Mucosa of descending colon (tissue), 3 donors: ENCODE measurements around the gene RELN. TPM values are rescaled to one million over a fixed set of nuclear protein-coding genes. Genes with fewer than 3 reads are reported as not detected.

Experiments used
- ATAC-seq: fragments of 200-7000 bp; cut with Tn5 transposase; one replicate; pipeline ENCODE4 v1.9.1; 2020; ENCODE audit warnings: mild to moderate bottlenecking, moderate library complexity
- DNase-seq, 3 donors: peaks; one replicate each; pipeline ENCODE4 v3.0.0-alpha.2; 2020
- H3K36me3 ChIP-seq: fragments of 200-600 bp; one replicate; pipeline ENCODE4 v1.8.0; 2021; ENCODE audit warnings: low read depth, mild to moderate bottlenecking
- H3K4me1 ChIP-seq: fragments of 200-600 bp; one replicate; pipeline ENCODE4 v1.8.0; 2021; ENCODE audit warnings: low read depth, mild to moderate bottlenecking
- H3K4me3 ChIP-seq: fragments of 200-600 bp; one replicate; pipeline ENCODE4 v1.8.0; 2021; ENCODE audit warnings: mild to moderate bottlenecking
- H3K9me3 ChIP-seq: fragments of 200-600 bp; one replicate; pipeline ENCODE4 v1.8.0; 2021; ENCODE audit warnings: mild to moderate bottlenecking
- CTCF ChIP-seq: fragments of 200-600 bp; IDR thresholded peaks from one replicate; pipeline ENCODE4 v1.8.0; 2022; ENCODE audit warnings: antibody characterized with exemption, mild to moderate bottlenecking
- intact Hi-C, 2 donors: fragments of 100-400 bp; cut with DNase I in 1 of 2; cut with micrococcal nuclease in 1 of 2; formaldehyde crosslinking; loops; one replicate each; pipeline versions ENCODE4 v1.11.0 to v1.11.1; 2022; cut with DNase I, micrococcal nuclease
- total RNA-seq, 3 donors: library from RNA; stranded (reverse); fragmentation: NEBNext Ultra II Directional in 2 of 3; extraction: Animal tissue kit (Norgen Biotek cat#: 25700) in 2 of 3; gene quantifications; one replicate each; pipeline versions ENCODE4 v1.2.1 to v1.2.4, GENCODE V29; 2021 to 2023
- donor health status: DM: no; HTN: no; CAD: no; lungs with moderate emphysema.
- donor health status: DM: no; HTN: no; CAD: no.
- donor health status: DM: no; HTN: yes; CAD: no.

Gene RELN
- total RNA-seq, 3 donors from 2014 or later: 1.1 to 4.4 (median 2.4) TPM

- no peak overlapping the region for H3K4me3 ChIP-seq
- no peak for TF ChIP-seq CTCF
- no peaks in the 10 kb centered on the region for H3K9me3 ChIP-seq
- ATAC-seq: no peak
- H3K4me1 ChIP-seq: no peaks in the 10 kb centered on the region
- intact Hi-C loops: no loop called here
- H3K36me3 ChIP-seq: no peaks in the 10 kb centered on the region
- no peak for DNase-seq
Observed at GRCh38 chr7:104012835-104013234, 23.4 kb upstream of the RELN start.

DNA sequence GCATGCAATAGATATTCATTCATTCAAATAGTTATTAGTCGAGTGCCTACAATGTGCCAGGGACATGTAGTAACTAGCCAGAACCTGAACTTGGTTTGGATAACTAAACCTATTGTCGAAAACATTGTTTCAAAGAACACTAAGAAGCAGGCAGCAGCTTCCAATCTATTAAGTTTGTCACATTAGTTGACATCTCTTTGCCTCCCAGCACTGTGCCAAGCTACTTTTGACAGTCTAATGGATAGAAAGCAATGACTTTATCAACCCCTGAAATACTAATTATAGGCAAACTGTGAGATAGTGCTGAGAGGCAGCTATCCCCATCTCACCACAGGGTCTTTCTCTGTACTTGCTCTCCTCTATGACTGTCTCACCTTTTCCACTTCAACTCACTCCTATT lies 22.4 kb upstream of the RELN start:
- TF ChIP-seq CTCF: no peak
- no peaks in the 10 kb centered on the region for H3K4me1 ChIP-seq
- H3K4me3 ChIP-seq: no peak overlapping the region
- H3K36me3 ChIP-seq: no peaks in the 10 kb centered on the region
- H3K9me3 ChIP-seq: no peaks in the 10 kb centered on the region
- no peak for ATAC-seq
- intact Hi-C loops: no loop called here
- no peak for DNase-seq

- intact Hi-C loops: no loop called here
- H3K4me1 ChIP-seq: no peaks in the 10 kb centered on the region
- no peaks in the 10 kb centered on the region for H3K36me3 ChIP-seq
- no peaks in the 10 kb centered on the region for H3K9me3 ChIP-seq
- no peak for TF ChIP-seq CTCF
- no peak overlapping the region for H3K4me3 ChIP-seq
- no peak for DNase-seq
- no peak for ATAC-seq
Observed at GRCh38 chr7:104010052-104010909, 20.8 kb upstream of the RELN start.

DNA sequence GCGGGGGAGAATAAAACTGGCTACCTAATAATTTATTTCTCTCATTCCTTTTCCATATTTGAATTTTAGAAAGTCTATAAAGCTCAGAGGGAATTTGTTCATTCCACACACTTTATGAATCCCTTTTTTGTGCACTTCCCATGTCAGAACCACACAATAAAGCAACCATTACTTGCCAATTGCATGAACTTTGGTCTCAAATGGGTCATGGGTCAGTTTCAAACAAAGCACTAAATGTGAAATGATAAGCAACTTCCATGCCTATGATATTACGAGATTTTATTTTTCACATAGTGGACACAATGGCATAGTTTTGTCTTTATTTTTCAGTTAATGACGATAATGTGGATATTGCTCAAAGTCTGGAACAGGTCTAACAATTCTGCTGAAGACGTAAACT lies 18.6 kb upstream of the RELN start:
- no peak for ATAC-seq
- H3K9me3 ChIP-seq: no peaks in the 10 kb centered on the region
- no peak for TF ChIP-seq CTCF
- no peak overlapping the region for H3K4me3 ChIP-seq
- intact Hi-C loops: no loop called here
- no peaks in the 10 kb centered on the region for H3K36me3 ChIP-seq
- no peak for DNase-seq
- H3K4me1 ChIP-seq: no peaks in the 10 kb centered on the region

DNA sequence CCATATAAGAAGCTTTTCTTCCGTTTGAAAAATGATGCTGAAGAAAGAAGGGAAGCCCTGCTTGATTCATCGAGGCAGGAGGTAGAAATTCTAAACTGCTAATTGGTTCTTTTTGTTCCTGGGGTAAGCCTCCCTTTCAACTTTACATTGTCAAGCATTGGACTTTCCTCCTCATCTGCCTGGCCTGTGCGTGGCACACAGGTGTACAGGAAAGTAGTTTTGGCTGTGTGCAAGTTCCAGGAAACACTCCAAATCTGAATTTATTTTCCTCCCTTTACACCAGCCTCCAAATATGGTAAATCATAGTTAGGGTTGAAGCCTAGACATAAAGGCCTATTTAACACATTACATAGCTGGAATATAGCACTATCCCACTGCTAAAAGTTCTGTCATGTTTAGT lies 18.2 kb upstream of the RELN start:
- intact Hi-C loops: no loop called here
- ATAC-seq: no peak

More for the DNA sequence above, 18.2 kb upstream of the RELN start:
- Histone ChIP-seq H3K4me3 (no peak overlapping the region), H3K9me3 (no peaks in the 10 kb centered on the region), H3K36me3 (no peaks in the 10 kb centered on the region), H3K4me1 (no peaks in the 10 kb centered on the region)
- DNase-seq: no peak
- TF ChIP-seq CTCF: no peak
